ENCODE results near the gene STPG2. TPM values are rescaled to one million over a fixed set of nuclear protein-coding genes. Genes with fewer than 3 reads are reported as not detected.
A peak's percentile ranks its signal among the peaks of the same experiment; 100 is the strongest.

The STPG2 gene
- total RNA-seq, 1 donor from 2014 or later, result 1.1 TPM

- no peak for TF ChIP-seq CTCF (IDR thresholded peaks at IDR 0.05; ENCODE audit: unreplicated experiment)
- H3K27ac Mint-ChIP-seq, result no peak overlapping the region
- peaks cover 14% of the 10 kb centered on the region for H3K9me3 Mint-ChIP-seq (ENCODE audit: low read depth)
- H3K27me3 Mint-ChIP-seq, result no peaks in the 10 kb centered on the region
- no peaks in the 10 kb centered on the region for H3K36me3 Mint-ChIP-seq (ENCODE audit: insufficient read depth)
- no peak for DNase-seq (ENCODE audit: low spot score, unreplicated experiment)
- no peaks in the 10 kb centered on the region for H3K4me1 Mint-ChIP-seq (ENCODE audit: low read depth)
- no peak overlapping the region for H3K4me3 Mint-ChIP-seq (ENCODE audit: low read depth)
Observed at GRCh38 chr4:98098764-98099163, 44.5 kb downstream of the STPG2 start.

- Mint-ChIP-seq H3K27ac (no peak overlapping the region), H3K27me3 (no peaks in the 10 kb centered on the region), H3K4me3 (ENCODE audit: low read depth) (no peak overlapping the region), H3K4me1 (ENCODE audit: low read depth) (no peaks in the 10 kb centered on the region), H3K9me3 (ENCODE audit: low read depth) (peaks cover 14% of the 10 kb centered on the region), H3K36me3 (ENCODE audit: insufficient read depth) (no peaks in the 10 kb centered on the region)
- TF ChIP-seq CTCF (IDR thresholded peaks at IDR 0.05; ENCODE audit: unreplicated experiment), result no peak
- DNase-seq (ENCODE audit: low spot score, unreplicated experiment), result no peak
Observed at GRCh38 chr4:98094118-98094517, 49.2 kb downstream of the STPG2 start.

GRCh38 chr4:98093662-98094061, 49.6 kb downstream of the STPG2 start:
- Mint-ChIP-seq H3K9me3 (ENCODE audit: low read depth) (peaks cover 14% of the 10 kb centered on the region), H3K4me1 (ENCODE audit: low read depth) (no peaks in the 10 kb centered on the region), H3K27me3 (no peaks in the 10 kb centered on the region), H3K36me3 (ENCODE audit: insufficient read depth) (no peaks in the 10 kb centered on the region), H3K27ac (no peak overlapping the region), H3K4me3 (ENCODE audit: low read depth) (no peak overlapping the region)
- no peak for DNase-seq (ENCODE audit: low spot score, unreplicated experiment)
- no peak for TF ChIP-seq CTCF (IDR thresholded peaks at IDR 0.05; ENCODE audit: unreplicated experiment)

GRCh38 chr4:98092833-98093439, 50.3 kb downstream of the STPG2 start:
- TF ChIP-seq CTCF (IDR thresholded peaks at IDR 0.05; ENCODE audit: unreplicated experiment), result peak; percentile 72
- no peak for DNase-seq (ENCODE audit: low spot score, unreplicated experiment)
- peaks cover 14% of the 10 kb centered on the region for H3K9me3 Mint-ChIP-seq (ENCODE audit: low read depth)
- no peak overlapping the region for H3K4me3 Mint-ChIP-seq (ENCODE audit: low read depth)
- H3K4me1 Mint-ChIP-seq (ENCODE audit: low read depth), result no peaks in the 10 kb centered on the region
- no peaks in the 10 kb centered on the region for H3K36me3 Mint-ChIP-seq (ENCODE audit: insufficient read depth)
- H3K27ac Mint-ChIP-seq, result no peak overlapping the region
- H3K27me3 Mint-ChIP-seq, result no peaks in the 10 kb centered on the region

GRCh38 chr4:98081936-98082335, 61.3 kb downstream of the STPG2 start:
- Mint-ChIP-seq H3K4me1 (ENCODE audit: low read depth) (peaks cover 7% of the 10 kb centered on the region), H3K27ac (no peak overlapping the region), H3K27me3 (no peaks in the 10 kb centered on the region)

More at GRCh38 chr4:98081936-98082335, 61.3 kb downstream of the STPG2 start:
- Mint-ChIP-seq H3K36me3 (ENCODE audit: insufficient read depth) (no peaks in the 10 kb centered on the region), H3K9me3 (ENCODE audit: low read depth) (peaks cover 8% of the 10 kb centered on the region), H3K4me3 (ENCODE audit: low read depth) (no peak overlapping the region)
- no peak for DNase-seq (ENCODE audit: low spot score, unreplicated experiment)
- no peak for TF ChIP-seq CTCF (IDR thresholded peaks at IDR 0.05; ENCODE audit: unreplicated experiment)

Data from progenitor cell of endocrine pancreas (in vitro differentiated cells).